Measurements from ENCODE around the gene DOK4. TPM values are rescaled to one million over a fixed set of nuclear protein-coding genes. Genes with fewer than 3 reads are reported as not detected.

The DOK4 gene
- total and polyA plus RNA-seq, 2 of the 8 experiments (the other 6 are each of a cell fraction or from before 2014, with no cell fraction given): 24.0 to 28.9 TPM

GRCh38 chr16:57471209-57471608 lies 15.1 kb downstream of the DOK4 start (continued):
- TF ChIP-seq CHD7 (IDR thresholded peaks at IDR 0.05; ENCODE audit: insufficient replicate concordance, low read length) (no peak), MAFK (IDR thresholded peaks at IDR 0.05; ENCODE audit: low read depth, low read length) (no peak), TAF7 (optimal IDR thresholded peaks at IDR 0.05; ENCODE audit: borderline replicate concordance, low read depth, low read length) (no peak), JUN (IDR thresholded peaks at IDR 0.05; ENCODE audit: low read depth, low read length) (no peak), CBX5 (IDR thresholded peaks at IDR 0.05; ENCODE audit: low read depth, low read length) (no peak), KDM5A (IDR thresholded peaks at IDR 0.05; ENCODE audit: low read length) (no peak), SAP30 (IDR thresholded peaks at IDR 0.05; ENCODE audit: insufficient read depth, insufficient replicate concordance, low read length) (no peak), MAX (IDR thresholded peaks at IDR 0.05) (no peak)

Data from H1 (cell line).